HG02970 (cell line): ENCODE data around the gene TOX3.

Experiments used
- ATAC-seq: cut with Tn5 transposase; IDR thresholded peaks from one replicate; pipeline ENCODE4 v1.9.1; 2021; ENCODE audit warnings: mild to moderate bottlenecking, moderate library complexity, moderate number of reproducible peaks; ENCODE audit not compliant: unreplicated experiment, low FRiP score

TOX3 gene

DNA sequence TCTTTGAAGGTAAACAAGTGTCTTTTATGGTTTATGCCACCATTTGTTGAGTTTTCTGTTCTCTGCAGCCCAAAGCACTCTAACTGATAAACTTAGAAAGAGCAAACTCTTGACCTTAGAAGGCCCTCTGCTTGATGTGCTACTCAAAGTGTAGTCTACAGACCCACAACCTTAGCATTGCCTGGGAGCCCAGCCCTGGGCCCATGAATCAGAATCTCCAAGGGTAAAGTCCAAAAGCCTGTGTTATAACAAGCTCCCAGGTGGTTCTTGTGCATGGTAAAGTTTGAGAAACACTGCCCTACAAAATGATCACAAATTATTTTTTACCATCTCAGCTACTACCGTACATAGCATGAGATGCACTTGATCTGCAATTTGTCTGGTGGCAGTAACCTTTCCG lies 6.0 kb downstream of the TOX3 start:
- ATAC-seq = no peak

DNA sequence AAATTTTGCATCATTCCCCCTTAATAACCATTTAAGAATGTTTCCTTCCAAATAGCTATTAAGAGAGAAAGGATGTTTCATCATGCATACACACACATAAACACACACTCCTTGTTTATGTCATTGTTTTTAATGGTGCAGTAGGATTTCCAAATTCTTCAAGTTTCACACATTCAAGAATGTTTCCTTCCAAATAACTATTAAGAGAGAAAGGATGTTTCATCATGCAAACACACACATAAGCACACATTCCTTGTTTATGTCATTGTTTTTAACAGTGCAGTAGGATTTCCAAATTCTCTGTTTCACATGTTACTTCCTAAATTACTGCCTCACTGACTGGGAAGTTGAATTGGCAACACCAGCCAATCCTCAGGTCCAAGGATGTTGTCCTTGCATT lies 7.8 kb downstream of the TOX3 start:
- ATAC-seq = no peak

DNA sequence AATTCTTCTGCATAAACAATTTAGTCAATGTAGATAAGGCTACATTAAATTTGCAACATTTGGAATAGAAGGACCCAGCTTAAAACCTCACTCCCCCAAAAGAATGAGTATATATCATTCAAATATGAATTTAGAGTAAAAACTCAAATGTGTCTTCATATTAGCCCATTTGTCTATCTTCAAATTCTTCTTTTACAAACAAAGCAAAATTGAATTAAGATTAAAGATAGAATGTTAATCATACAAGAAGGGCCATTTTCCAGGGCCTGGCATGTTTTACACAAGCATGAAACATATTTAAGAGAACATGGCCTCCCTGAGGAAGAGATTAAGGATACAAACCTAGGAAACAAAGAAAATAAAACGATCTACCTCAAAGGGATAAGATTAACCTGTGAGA lies 8.4 kb downstream of the TOX3 start:
- ATAC-seq = no peak

DNA sequence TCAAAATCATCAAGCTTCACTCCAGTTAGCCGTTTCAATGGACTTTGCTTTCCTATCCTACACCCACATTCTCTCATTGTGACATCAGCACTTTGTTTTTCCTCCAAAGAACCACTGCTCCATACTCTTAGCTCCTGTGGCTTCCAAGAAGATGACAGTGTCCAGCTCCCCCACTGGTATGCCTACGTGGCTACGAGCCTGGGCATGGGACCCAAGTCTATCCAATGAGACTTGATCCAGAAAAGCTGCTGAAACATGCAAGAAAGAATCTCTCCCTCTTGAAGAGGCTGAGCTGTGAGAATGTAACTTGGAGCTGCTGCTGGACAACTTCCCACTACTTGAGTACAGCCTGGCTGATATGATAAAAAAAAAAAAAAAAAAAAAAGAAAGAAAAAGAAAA lies 9.4 kb downstream of the TOX3 start:
- ATAC-seq = no peak

DNA sequence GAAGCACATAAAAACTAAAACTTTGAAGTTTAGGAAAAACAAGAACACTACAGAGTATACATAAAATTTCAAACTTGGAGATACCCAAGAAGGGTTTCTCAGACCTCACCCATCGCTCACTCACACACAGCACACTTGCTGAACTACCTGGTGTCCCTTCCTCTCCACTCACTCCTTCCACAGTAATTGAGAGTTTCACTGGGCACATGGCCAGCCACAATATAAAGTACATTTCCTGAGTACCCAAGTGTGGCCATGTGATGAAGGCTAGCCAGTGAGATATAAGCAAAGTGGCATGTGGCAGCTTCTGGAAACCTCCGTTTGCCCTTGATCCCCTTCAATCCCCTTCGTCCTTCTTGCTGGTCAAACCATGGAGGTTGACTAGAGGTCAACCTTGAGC lies 11.9 kb downstream of the TOX3 start:
- no peak for ATAC-seq

DNA sequence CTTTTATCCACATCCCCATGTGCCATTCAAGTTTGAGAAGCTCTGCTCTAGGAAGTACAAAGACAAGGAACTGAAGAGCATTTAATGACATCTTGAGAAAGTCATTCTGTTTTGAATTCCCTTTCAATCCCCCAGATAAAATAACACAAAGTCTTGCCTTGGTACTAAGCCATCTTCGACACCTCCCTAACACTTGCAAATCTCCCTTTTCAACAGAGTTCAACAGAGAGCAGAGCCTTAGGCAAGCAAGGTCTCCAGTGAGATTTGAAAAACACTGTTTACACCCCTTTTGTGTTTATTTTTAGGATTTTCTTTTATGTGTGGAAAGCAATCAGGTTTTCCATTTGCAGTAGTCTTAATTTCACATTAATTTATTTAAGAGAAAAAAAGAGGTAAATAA lies 13.6 kb downstream of the TOX3 start:
- no peak for ATAC-seq

DNA sequence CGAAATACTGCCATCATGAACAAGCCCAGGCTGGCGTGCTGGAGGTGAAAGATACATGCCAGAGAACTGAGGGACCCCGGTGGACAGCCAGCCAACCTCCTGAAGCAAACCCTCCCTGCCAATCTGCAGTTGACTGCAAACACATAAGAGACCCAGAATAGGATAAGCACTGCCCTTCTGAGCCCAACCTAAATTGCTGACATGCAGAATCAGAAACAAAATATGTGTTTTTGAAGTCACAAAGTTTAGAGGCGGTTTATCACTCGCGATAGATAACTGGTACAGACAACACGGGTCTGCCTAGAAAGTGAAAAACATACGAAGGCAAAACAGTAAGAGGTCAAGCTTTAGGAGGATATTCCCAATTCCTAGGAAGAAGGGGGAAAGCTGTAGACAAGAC lies 14.6 kb downstream of the TOX3 start:
- no peak for ATAC-seq

DNA sequence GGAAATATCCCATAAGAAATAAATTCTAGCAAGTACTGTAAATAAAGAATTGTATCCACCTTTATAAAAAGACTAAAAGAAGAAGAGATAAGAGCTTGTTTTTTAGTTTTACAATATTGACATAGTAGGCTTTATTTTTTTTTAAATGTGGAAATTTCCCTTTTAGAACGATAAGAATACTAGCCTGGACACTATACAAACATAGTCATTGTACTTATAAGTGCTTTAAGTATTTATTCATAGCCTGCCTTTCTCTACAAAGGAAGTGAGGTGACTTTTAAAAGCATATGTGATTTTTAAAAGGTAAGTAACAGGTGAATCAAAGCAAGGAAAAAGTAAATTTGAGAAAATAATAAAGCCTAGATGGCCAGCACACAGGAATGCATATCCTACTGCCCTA lies 17.7 kb downstream of the TOX3 start:
- ATAC-seq = no peak

DNA sequence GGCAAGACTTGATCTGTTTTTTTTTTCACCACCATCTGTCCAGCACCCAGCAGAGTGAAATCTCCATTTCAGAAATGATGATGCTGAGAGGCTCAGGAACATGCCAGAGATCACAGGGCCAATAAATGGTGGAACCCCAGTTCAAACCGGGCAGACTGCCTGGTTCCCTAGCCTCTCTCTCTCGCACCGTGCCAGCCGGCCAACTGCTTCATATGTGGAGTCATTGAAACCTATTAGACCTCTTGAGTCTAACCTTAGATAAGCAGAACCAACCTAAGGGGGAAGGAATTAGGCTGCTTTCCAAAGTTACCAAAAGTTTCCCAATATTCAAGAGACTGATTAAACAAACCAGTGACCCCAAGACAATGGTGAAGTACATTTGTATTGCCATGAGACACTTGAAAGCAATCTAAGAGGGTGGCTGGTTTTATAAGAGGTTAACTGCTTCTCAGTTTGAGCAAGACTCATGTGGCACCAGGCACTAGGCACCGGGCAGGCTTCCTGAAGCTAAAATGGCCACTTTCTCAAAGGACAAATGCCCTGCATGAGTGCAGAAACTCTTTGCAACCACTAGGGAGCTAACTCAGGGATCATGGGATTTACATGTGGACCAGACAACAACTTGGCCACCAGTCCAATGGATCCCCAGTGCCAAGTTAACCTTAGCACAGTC lies 18.4 kb downstream of the TOX3 start:
- ATAC-seq = no peak

DNA sequence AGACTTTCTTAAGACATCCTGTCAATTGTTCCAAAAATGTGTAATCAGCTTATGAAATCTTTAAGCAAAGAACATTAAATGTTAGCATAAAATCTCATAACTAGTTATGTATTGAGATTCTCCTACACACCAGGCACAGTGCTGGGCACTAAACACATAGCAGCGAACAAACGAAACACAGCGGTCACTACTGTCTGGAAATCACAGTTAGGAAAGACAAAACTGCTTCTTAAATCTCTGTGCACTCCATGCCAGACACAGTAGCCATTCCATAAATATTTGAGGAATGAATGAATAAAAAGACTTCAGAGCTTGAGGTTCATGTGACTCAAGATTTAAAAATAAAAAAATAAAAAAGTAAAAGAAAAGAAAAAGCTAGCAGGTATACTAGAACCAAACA lies 20.1 kb downstream of the TOX3 start:
- ATAC-seq = no peak

DNA sequence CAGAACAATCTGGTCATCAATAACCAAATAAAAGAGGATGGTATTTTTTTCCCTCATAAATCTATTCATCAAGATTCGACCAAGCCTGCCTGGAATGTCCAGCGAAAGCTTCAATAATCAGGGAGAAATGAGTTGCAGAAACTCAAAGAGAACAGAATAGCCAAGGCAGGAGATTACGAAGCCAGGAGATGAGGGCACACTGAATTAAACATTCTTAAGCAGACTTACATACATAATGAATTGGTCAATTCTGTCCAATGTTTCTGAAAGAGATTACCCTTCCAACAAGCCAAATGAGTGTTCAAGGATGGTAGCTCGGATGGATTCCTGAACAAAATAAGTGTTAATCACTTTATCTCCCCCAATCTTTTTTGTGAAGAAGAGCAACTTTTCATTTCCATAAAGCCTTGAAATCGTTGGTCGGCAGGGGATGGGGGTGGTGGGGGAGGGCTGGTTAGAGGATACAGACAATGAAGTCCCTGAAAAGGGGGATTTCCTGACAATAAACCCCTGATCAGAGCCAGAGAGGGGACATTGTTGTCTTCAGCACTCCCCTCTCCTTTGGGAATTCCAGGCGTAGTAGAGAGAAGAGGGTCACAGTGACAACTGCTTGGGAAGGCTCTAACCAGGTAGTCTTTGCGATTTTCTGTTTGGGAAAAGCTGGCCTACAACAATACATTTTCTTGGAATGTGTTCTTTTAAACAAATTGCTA lies 20.7 kb downstream of the TOX3 start:
- no peak for ATAC-seq

DNA sequence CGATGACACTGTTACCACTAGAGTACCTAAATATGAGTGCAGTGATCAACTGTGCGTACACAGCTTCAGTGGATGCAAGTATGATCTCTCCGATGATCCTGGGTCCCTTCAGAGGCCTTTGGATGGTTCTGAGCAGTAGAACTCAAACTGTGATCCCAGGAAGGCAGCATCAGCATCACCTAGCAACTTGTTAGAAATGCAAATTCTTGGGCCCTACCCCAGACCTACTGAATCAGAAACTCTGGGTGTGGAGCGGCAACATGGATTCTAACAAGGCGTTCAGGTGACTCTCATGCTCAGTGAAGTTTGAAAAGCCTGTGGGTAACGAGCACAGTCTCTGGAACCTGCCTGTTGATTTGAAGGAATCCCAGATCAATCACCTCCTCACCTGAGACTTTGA lies 25.4 kb downstream of the TOX3 start:
- ATAC-seq = no peak

DNA sequence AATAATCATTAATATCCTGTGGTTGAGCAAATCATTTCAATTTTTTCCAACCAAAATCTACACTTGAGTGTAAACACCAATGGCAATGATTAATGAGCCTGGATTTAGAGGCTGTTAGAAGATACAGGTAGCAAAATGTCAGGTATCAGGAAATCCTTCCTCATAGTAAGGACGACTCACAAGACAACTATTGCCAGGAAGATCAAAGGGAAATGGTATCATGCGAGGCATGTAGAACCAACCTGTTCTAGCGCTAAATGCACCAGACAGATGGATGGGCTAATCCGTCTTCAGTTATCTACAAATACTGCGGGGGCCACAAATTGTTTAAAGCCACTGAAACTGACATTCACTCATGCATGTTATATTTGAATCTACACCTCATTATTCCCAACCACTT lies 28.1 kb downstream of the TOX3 start:
- ATAC-seq = no peak

DNA sequence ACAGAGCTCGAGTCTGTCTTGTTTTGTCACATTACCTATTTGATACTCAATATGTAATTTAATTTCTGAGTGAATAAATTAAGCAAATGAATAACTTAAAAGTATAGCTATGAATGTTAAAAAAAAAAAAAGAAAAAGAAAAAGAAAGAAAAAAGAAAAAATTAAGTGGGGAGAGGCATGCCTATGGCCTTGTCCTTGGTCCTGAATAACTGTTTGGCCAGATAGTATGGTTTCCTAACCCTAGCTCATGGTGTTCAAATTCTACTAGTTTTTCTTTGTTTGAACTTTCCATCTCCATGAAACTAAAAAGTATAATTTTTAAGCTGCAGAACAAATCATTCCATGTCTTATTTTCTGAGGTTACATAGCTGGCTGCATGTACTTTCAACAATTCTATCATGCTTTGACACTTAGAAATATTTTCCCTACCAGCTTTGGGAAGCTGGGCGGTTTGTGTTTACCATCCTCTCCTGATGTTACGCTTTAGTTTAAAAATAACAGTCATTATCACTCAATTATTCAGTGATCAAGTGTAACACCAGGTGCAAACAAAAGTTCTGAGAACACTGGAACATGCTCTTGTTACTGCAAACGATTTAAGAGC lies 31.8 kb downstream of the TOX3 start:
- no peak for ATAC-seq

DNA sequence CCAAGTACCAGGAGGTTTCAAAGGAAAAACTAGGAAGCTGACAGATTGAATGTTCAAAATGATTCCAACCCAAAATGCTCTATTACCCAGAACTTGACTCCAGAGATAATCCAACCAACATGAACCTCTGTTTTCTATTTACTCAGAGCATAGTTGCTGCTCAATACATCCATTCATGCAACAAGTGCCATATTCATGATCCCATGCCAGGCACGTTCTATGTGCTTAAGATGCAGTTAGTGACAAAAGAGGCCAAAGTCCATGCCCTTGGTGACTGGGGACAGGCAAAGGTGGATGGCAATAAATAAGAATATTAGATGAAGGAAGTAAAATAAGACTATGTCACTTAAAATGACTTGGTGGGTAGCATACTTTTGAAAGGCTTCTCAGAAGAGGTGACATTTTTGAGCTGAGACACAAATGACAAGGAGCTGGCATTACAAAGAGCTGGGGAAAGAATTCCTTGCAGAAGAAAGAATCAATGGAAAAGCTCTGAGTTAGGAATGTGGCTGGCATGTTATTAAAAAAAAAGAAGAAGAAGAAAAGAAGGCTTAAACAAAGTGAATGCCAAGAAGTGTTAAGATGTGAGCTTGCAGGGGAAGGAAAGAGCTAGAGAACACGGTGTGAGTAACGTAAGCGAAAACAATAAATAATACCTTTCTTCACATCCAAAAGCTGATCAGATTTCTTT lies 34.5 kb downstream of the TOX3 start:
- ATAC-seq = no peak

DNA sequence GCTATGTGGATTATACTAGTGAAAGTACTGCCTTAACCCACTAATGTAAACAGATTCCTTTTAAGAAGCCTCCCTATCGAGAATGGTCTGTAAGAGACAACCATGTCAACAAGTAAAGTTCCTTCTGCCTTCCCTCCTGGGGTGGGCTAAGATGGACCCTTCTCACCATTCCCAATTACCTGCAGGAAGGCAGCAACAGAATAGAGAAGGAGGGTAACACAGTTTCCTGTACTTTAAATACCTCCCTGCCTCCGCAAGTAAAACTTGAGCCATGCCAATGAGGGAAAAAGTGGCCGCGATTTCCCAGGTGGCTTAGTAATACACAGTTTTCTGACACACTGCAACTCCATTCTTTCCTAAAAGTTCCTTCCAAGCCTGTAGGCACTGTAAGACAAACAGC lies 45.2 kb downstream of the TOX3 start:
- ATAC-seq = no peak

DNA sequence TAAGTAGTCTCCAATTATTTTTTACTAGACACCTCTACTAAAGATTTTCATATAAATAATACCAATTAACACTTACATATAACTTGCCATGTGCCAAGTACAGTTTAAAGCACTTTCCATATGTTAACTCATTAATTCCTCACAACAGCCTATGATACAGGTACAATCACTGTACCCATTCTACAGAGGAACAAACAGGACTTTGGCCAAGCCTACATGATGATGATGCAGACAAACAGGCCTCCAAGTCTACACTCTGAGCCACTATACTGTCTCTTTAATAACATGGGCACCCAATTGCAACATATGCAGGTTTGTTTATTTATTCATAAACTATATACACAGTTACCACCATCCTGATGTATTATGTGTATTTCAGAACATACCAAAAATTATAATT lies 46.0 kb downstream of the TOX3 start:
- ATAC-seq = no peak

DNA sequence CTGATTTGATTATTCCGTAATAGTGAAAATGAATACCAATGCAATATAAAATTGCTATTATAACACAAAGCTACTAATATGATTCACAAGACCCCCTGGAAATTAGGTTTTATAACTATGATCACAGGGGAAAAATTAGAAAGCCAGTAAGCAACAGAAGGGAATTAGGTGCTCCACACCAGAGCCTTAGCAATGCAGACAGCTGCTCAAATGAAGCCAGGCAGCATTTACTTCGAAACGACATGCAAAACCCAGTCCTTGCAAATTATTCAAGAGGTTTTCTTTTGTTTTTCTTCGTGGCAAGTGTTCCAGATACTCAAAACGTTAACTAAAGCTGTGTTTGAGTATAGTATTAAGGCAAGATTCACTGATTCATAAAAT lies 47.9 kb downstream of the TOX3 start:
- ATAC-seq = no peak

DNA sequence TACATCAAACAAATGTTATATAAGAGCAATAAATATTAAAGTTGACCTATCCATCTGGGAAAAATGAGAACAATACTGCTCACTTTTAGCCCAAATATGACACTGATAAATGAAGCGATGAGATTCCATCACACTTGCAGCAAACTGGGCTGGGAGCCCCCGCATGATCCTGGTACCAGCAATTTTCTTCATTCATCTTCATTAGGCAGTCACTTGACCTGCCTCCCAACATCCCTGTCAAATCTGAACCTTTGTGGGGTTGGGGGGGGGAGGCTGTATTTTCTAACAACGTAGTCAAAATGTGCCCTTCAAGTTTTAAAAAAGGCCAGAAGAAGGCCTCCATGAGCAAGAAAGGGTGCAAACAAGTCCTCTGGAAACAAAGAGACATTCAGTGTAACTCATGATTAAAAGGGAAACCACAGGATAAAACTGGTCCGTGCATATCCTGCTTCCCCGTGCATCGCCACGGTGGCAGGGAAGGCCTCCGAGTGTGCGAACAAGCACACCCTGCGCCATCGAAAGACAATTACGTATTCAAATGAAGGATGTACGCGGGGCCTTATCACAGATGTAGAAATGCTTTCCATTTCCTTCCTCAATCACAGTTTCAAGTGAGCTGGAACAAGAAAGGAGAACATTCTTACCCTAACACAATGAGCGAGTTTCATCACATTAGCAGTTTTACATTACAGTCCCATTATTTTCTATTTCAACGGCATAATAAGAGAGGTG lies 48.4 kb downstream of the TOX3 start:
- no peak for ATAC-seq

DNA sequence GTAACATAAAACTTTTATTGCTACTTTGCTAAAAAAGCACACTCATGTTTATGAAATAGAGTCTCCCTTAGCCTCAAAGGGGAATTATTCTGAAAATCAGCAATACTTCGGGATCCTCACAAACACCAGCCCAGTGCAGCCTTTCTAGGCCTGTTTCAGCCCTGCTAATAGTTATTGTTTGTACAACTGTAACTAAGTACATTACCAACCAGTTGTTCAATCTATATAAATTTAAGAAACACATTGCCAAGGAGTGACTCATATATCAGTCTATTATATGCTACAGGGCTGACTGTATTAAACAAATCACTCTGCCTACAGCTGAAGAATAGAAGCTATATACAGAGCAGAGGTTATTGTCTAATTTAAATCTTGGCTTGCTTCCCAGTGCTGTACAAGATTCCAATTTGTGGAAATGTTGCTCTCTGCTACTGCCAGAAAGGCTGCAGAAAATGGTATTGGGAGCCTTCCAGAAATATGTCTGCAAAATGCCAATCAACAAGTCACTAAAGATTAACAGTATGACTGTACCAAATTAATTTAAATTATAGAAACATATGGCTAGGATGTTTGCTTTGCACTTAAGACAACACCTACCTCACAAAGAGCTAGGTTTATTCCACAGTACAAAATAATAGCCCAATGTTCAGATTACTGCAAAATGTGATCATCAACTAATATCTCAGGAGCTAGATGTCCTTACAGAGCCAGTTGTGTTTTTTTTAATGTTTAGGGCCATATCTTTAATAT lies 49.7 kb downstream of the TOX3 start:
- ATAC-seq = no peak
